Activated CD4-positive, alpha-beta T cell treated with anti-CD3 and anti-CD28 coated beads for 24 hours (primary cell): Measurements from ENCODE around the gene PGRMC1.
"Not testable (repeated sequence)": the region's sequence is repeated elsewhere in the genome, so short reads cannot be mapped to it uniquely, and the experiment has no call there.

Source experiments
- DNase-seq, 2 donors: peaks; one replicate each; pipeline ENCODE4 v3.0.0-alpha.2; 2020; ENCODE audit warnings: low read depth in 2 of 2

Gene PGRMC1

DNA sequence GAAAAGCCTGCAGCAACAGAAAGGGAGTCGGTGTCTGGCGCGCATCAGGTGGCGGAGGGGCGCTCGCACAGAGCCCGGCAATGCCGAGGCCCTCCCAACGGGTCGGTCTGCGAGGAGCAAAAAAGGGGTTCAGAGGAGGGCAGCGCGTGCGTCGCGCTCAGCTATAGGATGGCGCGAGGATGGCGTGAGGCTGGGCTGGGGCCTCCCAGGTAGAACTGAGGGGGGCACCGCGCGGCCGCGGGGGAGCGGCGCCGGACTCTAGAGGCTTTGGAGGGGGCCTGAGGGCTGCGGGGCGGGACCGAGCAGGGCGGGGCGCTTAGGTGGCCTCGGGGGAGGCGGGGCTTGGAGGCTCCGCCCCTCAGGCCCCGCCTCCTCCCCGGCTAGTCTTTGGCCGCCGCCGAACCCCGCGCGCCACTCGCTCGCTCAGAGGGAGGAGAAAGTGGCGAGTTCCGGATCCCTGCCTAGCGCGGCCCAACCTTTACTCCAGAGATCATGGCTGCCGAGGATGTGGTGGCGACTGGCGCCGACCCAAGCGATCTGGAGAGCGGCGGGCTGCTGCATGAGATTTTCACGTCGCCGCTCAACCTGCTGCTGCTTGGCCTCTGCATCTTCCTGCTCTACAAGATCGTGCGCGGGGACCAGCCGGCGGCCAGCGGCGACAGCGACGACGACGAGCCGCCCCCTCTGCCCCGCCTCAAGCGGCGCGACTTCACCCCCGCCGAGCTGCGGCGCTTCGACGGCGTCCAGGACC lies at the start of gene PGRMC1:
TSS of gene PGRMC1 (plus strand) at position 414 of the 751 bp plus-strand sequence. CDS start at position 493, 79 bp downstream.
- peak; percentile 55 to 59 for DNase-seq

DNA sequence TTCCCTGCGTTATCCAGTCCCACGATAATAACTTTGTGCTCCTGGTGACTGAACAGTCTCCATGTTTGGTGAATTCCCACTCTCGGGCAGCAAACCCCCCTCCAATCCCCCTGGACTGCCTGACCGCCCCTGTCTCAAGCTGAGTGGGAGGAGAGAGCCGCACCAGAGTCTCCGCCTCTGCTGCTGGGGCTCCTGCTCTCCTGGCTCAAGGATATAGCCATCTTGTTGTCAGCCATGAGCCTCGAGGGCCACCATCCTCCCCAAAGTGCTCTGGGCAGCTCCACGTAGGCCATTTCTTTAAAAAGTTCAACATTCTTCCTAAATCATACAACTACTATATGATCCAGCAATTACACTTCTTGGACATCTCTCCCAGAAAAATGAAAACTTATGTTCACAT lies 49.3 kb upstream of the PGRMC1 start:
- DNase-seq: no peak

DNA sequence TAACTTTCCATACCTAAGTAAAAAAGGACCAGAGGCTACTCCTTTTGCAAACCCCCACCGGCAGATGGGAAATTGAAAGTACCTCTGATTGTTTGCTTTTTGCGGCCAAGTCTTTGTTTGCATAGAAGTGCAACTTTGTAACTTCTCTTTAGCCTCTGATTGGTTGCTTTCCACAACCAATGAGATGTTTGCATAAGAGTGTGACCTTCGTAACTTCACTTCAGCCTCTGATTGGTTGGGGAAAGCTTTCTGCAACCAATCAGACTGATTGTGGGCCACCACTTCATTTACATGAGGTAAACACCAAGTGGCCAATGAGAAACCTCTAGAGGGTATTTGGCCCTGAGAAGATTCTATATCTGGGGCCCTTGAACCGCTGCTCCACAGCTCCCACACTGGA lies 48.8 kb upstream of the PGRMC1 start:
- no peak for DNase-seq

DNA sequence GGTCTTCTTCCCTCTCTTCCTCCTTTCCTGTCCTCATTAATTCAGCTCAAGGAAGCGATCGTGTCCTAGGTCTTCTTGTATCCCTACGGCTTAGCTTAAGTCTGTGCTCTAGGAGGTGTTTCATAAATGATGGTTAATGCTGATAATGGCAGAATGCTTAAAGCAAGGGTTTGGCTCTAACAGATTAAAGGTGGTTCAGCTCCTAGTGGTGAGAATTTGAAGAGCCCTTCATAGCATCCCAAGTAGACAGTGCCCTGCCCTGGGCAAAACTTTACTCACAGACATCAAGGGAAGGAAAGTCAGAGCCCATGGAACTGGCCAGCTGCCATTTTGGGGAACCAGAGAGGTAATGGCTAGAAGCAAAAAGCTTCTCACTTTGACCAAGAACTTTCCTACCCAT lies 47.0 kb upstream of the PGRMC1 start:
- DNase-seq: no peak

DNA sequence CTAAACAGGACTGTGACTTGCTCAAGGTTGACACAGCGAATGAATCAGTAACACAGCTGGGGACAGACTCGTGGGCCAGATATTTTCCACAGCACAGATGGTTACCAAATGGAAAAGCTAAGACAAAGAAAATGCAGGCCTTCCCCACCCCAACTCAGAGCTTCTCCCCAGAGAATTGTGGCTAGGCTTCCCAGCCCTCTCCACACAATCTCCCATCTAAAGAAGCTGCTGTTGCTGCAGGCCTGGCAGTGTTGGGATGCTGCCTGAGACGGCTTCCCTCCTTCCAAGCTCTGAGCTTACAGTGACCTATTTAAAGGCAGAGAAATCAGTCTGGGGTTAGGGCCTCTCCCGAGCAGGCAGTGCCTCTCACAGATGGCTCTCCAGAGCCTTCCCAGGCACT lies 46.5 kb upstream of the PGRMC1 start:
- no peak for DNase-seq

DNA sequence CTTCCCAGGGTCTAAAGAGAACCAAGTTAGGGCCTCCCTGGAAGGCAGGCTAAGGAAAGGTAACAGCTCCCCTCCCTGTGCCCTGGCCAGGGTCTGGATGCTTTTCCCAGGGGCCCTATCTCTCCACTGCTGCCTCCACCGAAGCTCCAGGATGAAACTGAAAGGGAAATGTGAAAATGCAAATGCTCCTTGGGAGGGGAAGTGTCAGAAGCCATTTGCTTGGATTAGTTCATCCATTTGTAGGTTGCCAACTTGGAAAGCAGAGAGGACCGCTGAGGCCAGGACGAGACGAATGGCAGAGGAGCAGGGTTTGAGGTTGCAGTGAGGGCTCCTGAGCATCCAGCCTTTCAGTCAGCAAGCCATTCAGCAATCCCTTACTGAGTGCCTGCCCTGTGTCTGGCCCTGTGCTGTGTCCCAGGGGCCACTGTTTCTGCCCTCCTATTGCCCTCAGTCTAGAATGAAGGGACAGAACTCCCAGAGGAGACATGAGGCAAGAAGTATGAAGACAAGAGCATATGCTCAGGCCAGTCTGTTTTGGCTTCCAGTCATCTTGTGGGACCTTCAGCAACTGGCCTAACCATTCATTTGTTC lies 45.9 kb upstream of the PGRMC1 start:
- DNase-seq: no peak

DNA sequence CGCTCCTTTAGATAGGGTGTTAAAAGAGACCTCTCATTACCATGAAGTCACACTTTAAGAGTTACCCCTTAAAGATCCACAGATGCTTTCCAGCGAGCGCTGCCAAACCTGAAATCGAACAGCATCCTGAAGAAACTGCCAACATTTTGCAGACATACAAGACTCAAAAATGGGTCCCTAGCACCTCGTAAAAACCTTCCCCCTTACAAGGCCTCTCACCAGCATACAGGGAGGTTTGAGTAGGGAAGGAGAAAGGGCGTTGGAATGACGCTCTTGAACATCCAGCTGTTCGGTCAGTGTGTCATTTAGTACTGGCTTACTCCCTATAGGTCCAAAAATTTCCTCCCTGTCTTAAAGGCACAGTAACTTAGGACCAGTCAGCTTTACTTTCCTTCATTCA lies 45.3 kb upstream of the PGRMC1 start:
- DNase-seq: no peak

DNA sequence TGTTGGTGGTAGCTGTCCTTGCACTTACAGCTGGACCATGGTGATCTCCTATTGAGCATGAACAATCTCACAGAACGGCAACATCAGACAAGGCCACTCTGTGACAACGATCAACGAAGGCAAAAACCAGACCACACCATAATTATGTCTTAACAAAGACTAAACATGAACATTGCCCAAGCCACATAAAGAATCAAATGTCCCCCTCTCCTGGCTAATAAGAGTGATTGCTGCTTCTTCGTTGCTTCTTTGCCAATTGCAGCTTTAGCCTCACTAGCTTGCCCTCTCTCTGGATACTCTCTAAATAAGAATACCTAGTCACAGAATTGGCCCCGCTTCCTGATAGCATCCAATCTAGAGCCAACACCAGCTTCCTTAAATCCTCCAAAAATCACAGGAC lies 41.5 kb upstream of the PGRMC1 start:
- no peak for DNase-seq

DNA sequence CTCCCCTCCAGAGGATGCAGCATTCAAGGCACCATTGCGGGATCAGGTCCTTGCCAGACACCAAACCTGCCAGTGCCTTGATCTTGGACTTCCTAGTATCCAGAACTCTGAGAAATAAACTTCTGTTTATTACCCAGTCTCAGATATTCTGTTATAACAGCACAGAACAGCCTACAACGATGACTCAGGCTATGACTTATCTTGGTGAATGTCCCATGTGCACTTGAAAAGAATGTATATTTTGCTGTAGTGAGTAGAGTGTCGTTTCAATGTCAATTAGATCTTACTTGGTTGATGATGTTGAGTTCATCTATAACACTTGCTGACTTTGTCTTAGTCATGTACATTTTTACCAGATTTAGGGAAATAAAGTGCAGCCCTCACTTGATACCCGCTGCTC lies 34.5 kb upstream of the PGRMC1 start:
- DNase-seq: no peak

DNA sequence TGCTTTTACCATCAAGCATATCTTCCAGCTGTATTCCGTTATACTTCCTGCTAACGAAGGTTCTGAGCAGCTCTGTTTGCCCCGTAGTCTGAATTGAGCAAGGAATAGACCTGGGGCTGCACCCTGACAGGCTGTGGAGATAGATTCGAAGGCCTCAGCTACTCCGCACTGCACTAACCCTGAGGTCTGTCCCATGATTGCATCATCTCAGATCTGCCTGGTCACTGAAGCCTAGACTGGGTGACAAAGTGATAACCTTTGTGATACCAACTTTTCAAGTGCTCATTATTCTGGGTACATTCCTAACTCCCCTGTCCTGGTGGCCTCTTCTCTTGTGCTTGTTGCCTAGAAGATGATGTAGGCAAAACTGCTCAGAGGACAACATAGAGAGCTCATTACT lies 29.9 kb upstream of the PGRMC1 start:
- DNase-seq: no peak

DNA sequence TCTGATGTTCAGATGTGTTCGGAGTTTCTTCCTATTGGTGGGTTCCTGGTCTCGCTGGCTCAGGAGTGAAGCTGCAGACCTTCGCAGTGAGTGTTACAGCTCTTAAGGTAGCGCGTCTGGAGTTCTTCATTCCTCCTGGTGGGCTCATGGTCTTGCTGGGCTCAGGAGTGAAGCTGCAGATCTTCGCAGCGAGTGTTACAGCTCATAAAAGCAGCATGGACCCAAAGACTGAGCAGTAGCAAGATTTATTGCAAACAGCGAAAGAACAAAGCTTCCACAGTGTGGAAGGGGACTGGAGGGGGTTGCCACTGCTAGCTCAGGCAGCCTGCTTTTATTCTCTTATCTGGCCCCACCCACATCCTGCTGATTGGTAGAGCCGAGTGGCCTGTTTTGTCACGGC lies 28.6 kb upstream of the PGRMC1 start:
- not testable (repeated sequence) for DNase-seq

DNA sequence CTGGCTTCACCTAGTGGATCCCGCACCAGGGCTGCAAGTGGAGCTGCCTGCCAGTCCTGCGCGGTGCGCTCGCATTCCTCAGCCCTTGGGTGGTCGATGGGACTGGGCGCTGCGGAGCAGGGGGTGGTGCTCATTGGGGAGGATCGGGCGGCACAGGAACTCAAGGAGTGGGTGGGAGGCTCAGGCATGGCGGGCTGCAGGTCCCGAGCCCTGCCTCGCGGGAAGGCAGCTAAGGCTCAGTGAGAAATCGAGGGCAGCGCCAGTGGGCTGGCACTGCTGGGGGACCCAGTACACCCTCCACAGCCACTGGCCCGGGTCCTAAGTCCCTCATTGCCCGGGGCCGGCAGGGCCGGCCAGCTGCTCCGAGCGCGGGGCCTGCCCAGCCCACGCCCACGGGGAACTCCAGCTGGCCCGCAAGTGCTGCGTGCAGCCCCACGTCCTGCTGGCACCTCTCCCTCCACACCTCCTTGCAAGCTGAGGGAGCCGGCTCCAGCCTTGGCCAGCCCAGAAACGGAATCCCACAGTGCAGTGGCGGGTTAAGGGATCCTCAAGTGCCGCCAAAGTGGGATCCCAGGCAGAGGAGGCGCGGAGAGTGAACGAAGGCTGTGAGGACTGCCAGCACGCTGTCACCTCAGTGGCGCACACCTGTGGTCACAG lies 27.6 kb upstream of the PGRMC1 start:
- DNase-seq: no peak

DNA sequence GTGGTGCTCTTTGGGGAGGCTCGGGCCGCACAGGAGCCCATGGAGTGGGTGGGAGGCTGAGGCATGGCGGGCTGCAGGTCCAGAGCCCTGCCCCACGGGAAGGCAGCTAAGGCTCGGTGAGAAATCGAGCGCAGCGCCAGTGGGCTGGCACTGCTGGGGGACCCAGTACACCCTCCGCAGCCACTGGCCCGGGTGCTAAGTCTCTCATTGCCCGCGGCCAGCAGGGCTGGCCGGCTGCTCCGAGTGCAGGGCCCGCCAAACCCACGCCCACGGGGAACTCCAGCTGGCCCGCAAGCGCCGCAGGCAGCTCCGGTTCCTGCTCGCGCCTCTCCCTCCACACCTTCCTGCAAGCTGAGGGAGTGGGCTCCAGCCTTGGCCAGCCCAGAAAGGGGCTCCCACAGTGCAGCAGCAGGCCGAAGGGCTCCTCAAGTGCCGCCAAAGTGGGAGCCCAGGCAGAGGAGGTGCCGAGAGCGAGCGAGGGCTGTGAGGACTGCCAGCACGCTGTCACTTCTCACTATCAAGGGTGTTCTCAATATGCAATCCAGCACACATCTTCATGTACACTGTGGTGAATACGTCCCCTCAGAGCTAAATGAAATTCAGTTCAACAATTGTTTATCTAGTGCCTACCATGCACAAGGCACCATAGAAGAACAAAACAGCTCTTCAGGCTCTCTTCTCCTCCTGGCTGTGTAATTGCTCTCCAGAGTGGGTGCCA lies 25.0 kb upstream of the PGRMC1 start:
- DNase-seq: not testable (repeated sequence)

DNA sequence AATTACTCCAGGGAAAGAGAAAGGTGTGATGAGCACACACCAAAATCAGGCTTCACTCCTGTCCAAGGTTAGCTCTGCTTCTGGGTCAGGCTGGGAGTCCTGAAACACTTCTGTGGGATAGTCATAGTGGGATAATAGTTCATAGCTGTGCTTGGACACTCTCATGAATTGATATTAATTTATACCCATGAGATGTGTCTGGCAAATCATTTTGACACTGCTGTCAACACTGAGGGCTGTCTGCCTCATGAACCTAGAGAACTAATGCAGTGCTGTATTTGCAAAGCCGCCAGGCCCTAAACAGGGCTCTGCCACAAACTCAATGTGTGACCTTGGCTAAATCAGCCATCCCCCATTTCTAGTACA lies 24.5 kb upstream of the PGRMC1 start:
- DNase-seq: no peak

DNA sequence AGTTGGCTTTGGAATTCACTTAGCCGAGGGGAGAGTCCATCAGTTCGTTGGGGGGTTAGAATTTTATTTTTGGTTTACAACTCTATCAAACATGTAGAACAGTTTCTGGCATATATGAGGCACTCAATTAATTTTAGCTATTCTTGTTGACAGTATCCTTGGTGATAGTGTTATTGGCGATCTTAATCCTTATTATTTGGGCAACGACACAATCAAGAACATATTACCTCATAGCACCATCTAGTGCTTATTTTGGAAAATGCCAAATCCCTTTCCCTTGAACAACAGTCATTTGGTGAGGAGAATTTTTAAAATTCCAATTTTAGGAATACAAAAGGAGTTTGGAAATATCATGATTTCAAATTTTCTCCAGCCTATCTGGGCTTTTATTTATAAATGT lies 17.9 kb upstream of the PGRMC1 start:
- no peak for DNase-seq

DNA sequence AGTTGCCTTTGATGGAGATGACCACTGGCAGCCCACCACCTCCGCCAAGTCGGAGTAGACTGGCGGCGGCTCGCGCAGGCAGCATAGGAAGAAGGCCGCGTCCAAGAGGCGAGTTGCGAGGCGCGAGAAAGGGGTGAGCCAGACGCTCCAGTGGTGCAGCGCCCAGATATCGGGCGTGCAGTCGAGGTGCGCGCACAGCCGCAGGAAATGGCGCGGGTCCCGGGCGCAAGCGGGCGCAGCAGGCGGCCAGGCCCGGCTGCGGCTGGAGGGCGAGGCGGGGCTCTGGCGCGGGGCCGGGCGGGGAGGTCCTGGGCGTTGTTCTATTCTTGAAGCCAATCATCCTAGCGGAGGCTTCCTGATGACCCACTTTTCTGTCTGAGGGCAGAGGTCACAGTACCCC lies 13.2 kb upstream of the PGRMC1 start:
- no peak for DNase-seq

DNA sequence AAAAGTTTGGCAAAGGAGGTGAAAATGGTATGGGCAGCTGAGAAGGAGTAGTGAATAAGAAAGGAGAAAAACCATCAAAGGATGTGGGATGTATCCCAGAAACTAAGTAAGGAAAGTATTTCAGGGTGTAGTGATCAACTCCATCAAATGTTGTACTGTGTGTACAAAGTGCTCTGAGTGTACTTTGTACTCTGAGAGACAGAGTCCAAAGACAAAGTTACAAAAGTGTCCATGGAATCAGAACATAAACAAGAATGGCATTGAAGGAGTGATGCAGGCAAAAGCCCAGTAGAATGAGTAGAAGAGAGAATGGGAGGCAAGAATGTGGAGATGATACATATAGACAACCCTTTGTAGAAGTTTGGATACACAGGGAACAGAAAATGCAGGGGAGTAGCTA lies 12.3 kb upstream of the PGRMC1 start:
- DNase-seq: no peak

DNA sequence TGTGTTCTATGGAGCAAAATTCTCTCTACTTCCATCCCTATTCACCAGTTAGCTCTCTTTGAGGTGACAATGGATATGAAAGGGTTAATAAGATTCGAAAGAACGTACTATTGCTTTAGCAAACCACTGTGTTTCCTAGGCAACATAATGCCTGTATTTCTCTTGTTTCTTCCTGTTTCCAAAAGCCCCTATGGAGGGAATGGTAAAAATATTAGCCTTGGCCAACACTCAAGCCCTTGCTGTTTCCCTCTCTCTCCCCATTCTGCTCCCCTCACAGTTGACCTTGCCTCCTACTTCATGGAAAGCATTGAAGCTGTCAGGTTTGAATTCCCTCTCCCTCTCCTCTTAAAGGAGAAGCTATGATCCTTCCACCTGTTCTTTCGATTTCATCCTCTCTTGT lies 9.6 kb upstream of the PGRMC1 start:
- DNase-seq: no peak

DNA sequence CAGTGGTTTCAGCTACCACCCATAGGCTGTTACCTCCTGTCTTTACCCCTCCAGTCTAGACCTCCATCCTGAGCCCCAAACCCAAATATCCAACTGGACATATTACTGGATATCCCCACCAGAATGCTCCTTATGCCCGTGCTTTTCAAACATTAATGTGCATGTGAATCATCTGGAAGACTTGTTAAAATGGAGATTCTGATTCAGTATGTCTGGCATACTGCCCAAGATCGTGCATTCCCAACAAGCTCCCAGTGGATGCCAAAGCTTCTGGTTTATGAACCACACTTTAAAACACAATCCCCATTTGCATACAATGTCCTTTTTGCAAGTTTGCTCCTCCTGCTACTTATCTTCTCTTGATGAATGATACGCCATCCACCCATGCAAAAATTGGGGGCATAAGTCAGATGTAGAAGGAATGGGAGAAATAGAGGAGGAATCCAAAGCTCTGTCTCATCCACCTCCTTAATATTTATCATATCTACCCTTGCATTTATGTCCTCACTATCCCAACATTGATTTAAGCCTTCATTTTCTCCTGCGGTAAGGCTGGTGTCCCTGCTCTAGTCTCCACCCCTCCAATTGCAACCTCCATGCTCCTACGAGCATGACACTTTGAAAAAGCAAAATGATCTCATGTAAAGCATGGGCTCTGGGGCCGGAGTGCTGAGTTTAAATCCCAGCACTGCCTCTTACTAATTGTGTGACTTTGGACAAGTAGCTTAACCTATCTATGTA lies 7.4 kb upstream of the PGRMC1 start:
- DNase-seq: no peak

DNA sequence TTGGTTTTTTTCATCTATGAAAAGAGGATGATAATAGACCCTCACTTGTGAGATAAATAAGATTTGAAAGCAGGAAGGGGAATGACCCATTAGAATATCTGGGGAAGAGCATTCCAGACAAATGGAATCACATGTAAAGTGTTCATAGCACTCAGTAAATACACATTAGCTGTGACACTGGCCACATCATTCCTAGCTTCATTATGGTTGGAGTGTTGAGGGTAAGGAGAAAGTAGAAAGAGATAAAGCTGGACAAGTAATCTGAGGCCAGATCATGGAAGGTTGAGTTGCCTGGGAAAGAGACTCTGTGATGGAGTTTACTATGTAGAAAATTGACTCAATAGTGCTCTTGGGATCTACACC lies 6.9 kb upstream of the PGRMC1 start:
- DNase-seq: no peak

DNA sequence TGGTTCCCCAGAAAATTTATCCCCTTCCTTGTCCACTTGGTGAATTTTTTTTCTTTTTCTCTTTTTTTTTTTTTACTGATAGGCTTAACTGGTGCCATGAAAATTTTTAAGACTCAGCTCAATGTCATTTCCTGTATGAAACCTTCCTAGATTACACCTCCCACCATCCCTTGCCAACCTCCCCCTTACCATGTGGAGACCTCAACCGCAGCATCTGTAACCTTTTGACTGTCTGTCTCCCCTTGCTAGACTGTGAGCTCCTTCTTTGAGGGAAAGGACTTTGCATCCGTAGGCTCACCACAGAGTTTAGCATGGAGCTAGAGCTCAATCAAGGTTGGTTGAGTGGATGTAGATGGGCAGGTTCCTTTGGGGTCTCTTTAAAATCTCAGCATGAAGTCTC lies 5.2 kb upstream of the PGRMC1 start:
- no peak for DNase-seq

DNA sequence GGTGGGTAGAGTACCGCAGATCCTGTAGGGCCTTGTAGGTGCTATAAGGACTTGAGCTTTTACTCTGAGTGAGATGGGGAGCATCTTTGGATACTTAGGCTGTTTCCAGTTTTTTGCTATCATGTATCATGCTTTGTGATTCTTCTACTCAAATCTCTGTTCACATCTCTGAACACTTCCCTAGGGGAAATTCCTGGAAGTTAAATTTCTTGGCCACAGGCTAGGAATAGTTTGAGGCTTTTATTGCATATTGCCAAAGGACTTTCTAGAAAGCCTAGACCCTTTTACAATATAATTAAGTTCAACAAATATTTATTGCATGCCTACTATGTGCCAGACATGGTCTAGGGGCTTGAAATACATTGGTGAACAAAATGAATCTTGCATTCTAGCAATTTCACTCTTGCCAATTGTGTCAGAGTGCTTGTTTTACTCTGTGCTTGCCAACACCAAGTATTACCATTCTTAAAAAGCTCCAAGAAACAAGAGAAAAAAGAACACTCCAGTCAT lies 4.1 kb upstream of the PGRMC1 start:
- DNase-seq: no peak
